CD4-positive, alpha-beta T cell treated with Interleukin-2 at 100 ng/mL for 4 hours (primary cell): Measurements from ENCODE around the gene ZNRF3.

Source experiments
- DNase-seq: peaks from one replicate; pipeline ENCODE4 v3.0.0-alpha.2; 2020; ENCODE audit warnings: low spot score

Gene ZNRF3

GRCh38 chr22:29009148-29009547, 125.8 kb downstream of the ZNRF3 start:
- DNase-seq: no peak

GRCh38 chr22:29011240-29012100, 128.1 kb downstream of the ZNRF3 start:
- no peak for DNase-seq

- DNase-seq: no peak
These were observed 128.7 kb downstream of the ZNRF3 start for GRCh38 chr22:29012101-29012433.

GRCh38 chr22:29012952-29013351, 129.6 kb downstream of the ZNRF3 start:
- DNase-seq: no peak

- DNase-seq: no peak
These were observed 130.9 kb downstream of the ZNRF3 start for GRCh38 chr22:29014293-29014692.

GRCh38 chr22:29014773-29015172, 131.4 kb downstream of the ZNRF3 start:
- no peak for DNase-seq

GRCh38 chr22:29016067-29016938, 132.9 kb downstream of the ZNRF3 start:
- no peak for DNase-seq

GRCh38 chr22:29018293-29019189, 135.2 kb downstream of the ZNRF3 start:
- DNase-seq: no peak

- no peak for DNase-seq
These were observed 138.9 kb downstream of the ZNRF3 start for GRCh38 chr22:29022101-29022817.

- DNase-seq: no peak
These were observed 139.9 kb downstream of the ZNRF3 start for GRCh38 chr22:29023172-29023796.

- no peak for DNase-seq
These were observed 143.2 kb downstream of the ZNRF3 start for GRCh38 chr22:29026579-29026978.

- DNase-seq: no peak
These were observed 145.1 kb downstream of the ZNRF3 start for GRCh38 chr22:29028468-29028867.

- DNase-seq: no peak
These were observed 146.0 kb downstream of the ZNRF3 start for GRCh38 chr22:29029202-29030000.

- DNase-seq: no peak
These were observed 146.7 kb downstream of the ZNRF3 start for GRCh38 chr22:29030016-29030617.

GRCh38 chr22:29030618-29031226, 147.3 kb downstream of the ZNRF3 start:
- DNase-seq: no peak

GRCh38 chr22:29031227-29032011, 148.0 kb downstream of the ZNRF3 start:
- DNase-seq: no peak

GRCh38 chr22:29032014-29032475, 148.7 kb downstream of the ZNRF3 start:
- no peak for DNase-seq

GRCh38 chr22:29032584-29032983, 149.2 kb downstream of the ZNRF3 start:
- DNase-seq: no peak
